KMS-11 (cell line): ENCODE data around the gene SRBD1.

Source experiments
- H2AFZ ChIP-seq: fragments of 200-600 bp; sonication (generic); 2 replicates; pipeline ENCODE4 v1.6.1; 2016; ENCODE audit warnings: antibody characterized with exemption, mixed run types, low read depth
- H3K27ac ChIP-seq: fragments of 200-600 bp; sonication (generic); 2 replicates; pipeline ENCODE4 v1.6.1; 2016; ENCODE audit warnings: mild to moderate bottlenecking, mixed run types
- H3K27me3 ChIP-seq: fragments of 200-600 bp; sonication (generic); 2 replicates; pipeline ENCODE4 v1.6.1; 2017; ENCODE audit warnings: mild to moderate bottlenecking, low read depth, mixed run types, moderate library complexity; ENCODE audit not compliant: insufficient read depth
- H3K36me3 ChIP-seq: fragments of 200-600 bp; sonication (generic); 2 replicates; pipeline ENCODE4 v1.6.1; 2017; ENCODE audit warnings: mild to moderate bottlenecking, mixed run types; ENCODE audit not compliant: insufficient read depth
- H3K4me1 ChIP-seq: fragments of 200-600 bp; sonication (generic); 2 replicates; pipeline ENCODE4 v1.6.1; 2016; ENCODE audit warnings: mild to moderate bottlenecking, low read depth, mixed run types; ENCODE audit not compliant: poor library complexity, severe bottlenecking
- H3K4me2 ChIP-seq: fragments of 200-600 bp; sonication (generic); 2 replicates; pipeline ENCODE4 v1.7.0; 2016; ENCODE audit warnings: mild to moderate bottlenecking, mixed run types
- H3K4me3 ChIP-seq: fragments of 200-600 bp; sonication (generic); IDR thresholded peaks from 2 replicates; pipeline ENCODE4 v1.6.1; 2017; ENCODE audit warnings: low read depth, low read length, mixed read lengths; ENCODE audit not compliant: insufficient read depth
- H3K79me2 ChIP-seq: fragments of 200-600 bp; sonication (generic); 2 replicates; pipeline ENCODE4 v1.6.1; 2016; ENCODE audit warnings: low read depth, mixed run types; ENCODE audit not compliant: insufficient read depth
- H3K9ac ChIP-seq: fragments of 200-600 bp; sonication (generic); 2 replicates; pipeline ENCODE4 v1.6.1; 2016; ENCODE audit warnings: mild to moderate bottlenecking, mixed run types
- H4K20me1 ChIP-seq: fragments of 200-600 bp; sonication (generic); 2 replicates; pipeline ENCODE4 v1.6.1; 2016; ENCODE audit warnings: mild to moderate bottlenecking, mixed run types; ENCODE audit not compliant: insufficient read depth
- CTCF ChIP-seq: fragments of 200-600 bp; sonication (generic); conservative IDR thresholded peaks from 2 replicates; pipeline ENCODE4 v1.6.1; 2017; ENCODE audit warnings: low read depth, mild to moderate bottlenecking, antibody characterized with exemption, low read length, moderate library complexity, mixed read lengths

SRBD1 gene

GRCh38 chr2:45647356-45647755 is 36.3 kb upstream of the SRBD1 start:
- H3K27ac ChIP-seq: no peak overlapping the region
- H3K4me3 ChIP-seq: no peak overlapping the region
- H3K79me2 ChIP-seq: no peaks in the 10 kb centered on the region
- no peaks in the 10 kb centered on the region for H3K36me3 ChIP-seq
- no peak overlapping the region for H3K4me2 ChIP-seq
- no peak overlapping the region for H3K9ac ChIP-seq
- H2AFZ ChIP-seq: no peak overlapping the region
- TF ChIP-seq CTCF: no peak
- no peaks in the 10 kb centered on the region for H4K20me1 ChIP-seq
- H3K27me3 ChIP-seq: peaks cover 9% of the 10 kb centered on the region
- H3K4me1 ChIP-seq: peaks cover 5% of the 10 kb centered on the region

DNA sequence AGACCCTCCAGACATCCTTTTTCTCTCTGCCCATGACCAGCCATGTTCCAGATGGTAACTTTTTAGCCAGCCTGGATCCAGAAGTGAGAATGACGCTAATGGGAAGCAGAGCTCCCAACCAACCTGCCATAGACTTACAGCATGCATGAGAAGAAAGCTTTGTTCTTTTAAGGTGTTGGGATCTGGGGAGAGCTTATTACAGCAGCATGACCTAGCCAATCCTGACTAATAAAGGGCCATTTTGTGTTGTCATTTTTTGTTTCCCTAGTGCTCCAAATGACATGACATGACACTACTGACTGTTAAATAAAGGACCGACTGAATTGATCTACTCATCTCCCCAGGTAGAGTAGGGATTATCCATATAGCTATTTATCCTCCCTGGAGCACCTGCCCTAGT is 35.2 kb upstream of the SRBD1 start:
- Histone ChIP-seq H3K4me1 (peaks cover 5% of the 10 kb centered on the region), H3K4me3 (no peak overlapping the region), H3K4me2 (no peak overlapping the region), H3K27ac (no peak overlapping the region), H3K79me2 (no peaks in the 10 kb centered on the region), H3K27me3 (peaks cover 9% of the 10 kb centered on the region), H3K9ac (no peak overlapping the region), H4K20me1 (no peaks in the 10 kb centered on the region), H3K36me3 (no peaks in the 10 kb centered on the region), H2AFZ (no peak overlapping the region)
- no peak for TF ChIP-seq CTCF

DNA sequence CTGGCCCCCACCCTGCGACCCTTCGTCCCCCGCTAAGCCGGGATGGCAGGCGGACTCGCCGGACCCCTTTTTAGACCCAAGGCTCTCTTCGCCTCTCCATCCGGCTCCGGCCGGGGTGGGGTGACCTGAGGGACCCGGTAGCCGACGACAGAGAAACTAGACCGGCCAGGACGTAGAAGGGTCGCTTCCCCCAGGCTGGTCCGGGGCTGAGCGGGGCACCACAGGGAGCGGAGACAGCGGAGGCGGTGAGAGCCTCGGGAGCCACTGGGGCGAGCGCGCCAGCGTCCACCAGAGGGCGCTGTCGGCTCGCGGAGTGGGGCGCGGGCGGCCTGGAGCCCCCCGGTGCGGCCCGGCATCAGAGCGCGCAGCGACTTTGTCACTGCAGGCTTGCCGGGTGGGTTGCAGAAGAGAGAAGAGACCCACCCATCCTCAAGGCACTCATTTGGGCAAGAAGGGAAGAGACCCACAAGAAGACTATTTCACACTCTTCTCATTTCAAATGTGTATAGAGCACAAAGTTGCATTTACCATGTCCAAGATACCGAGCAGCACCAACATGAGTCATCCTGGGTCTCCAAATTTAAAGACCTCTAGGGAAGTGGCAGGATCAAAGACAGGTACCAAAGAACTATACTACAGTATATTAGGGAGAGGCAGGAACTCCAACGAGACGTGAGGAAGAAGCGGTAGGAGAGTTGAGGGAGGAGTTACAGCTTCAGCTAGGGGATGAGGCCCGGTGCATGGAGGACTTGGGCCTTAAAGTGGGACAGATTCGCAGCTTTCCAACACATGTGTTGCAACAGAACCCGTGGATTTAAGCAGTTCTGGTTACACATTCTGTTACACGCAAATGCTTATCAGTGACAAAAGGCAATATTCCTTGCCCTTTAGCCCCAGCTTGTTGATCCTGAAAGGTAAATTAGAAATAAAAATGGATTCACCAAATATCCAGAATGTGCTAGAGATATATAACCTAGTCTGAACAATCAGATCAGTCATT is 32.8 kb upstream of the SRBD1 start:
- Histone ChIP-seq H3K4me2 (peak overlapping the region; percentile 73), H3K27me3 (no peaks in the 10 kb centered on the region; the same call in 1 of the 2 replicates), H3K9ac (no peak overlapping the region; the same call in 1 of the 2 replicates), H3K27ac (no peak overlapping the region), H4K20me1 (no peaks in the 10 kb centered on the region), H3K79me2 (no peaks in the 10 kb centered on the region), H3K4me1 (no peaks in the 10 kb centered on the region), H3K4me3 (peak overlapping the region; percentile 62), H2AFZ (peak overlapping the region; percentile 66), H3K36me3 (no peaks in the 10 kb centered on the region)
- TF ChIP-seq CTCF: peak; percentile 91

DNA sequence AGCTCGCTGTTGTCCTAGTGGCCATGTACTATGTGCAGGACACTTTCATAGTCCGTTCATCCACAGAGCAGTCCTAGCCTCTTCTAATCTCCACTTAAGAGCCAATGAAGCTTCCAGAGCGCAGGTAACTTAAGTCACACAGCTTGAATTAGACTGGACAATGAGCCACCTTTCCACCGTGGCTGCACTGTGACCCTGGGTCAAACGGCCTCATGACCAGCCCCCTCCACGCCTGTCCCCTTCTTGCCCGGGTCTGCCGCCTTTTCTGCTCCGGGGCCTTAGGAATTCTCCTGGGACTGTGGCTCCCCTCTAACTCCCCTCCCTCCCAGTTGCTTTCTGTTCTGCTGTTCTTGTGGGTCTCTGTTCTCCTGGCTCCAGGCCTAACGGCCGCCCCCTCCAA is 32.0 kb upstream of the SRBD1 start:
- Histone ChIP-seq H3K4me2 (peak overlapping the region; percentile 73), H2AFZ (peak overlapping the region; percentile 66), H3K36me3 (no peaks in the 10 kb centered on the region), H3K79me2 (no peaks in the 10 kb centered on the region), H3K27me3 (no peaks in the 10 kb centered on the region; the same call in 1 of the 2 replicates), H3K9ac (no peak overlapping the region; the same call in 1 of the 2 replicates), H3K4me1 (no peaks in the 10 kb centered on the region), H4K20me1 (no peaks in the 10 kb centered on the region), H3K4me3 (peak overlapping the region; percentile 62), H3K27ac (no peak overlapping the region)
- no peak for TF ChIP-seq CTCF
